GM19035 (cell line): ENCODE results near the gene CPNE1.
"Not testable (repeated sequence)": the region's sequence is repeated elsewhere in the genome, so short reads cannot be mapped to it uniquely, and the experiment has no call there.

ENCODE experiments used
- ATAC-seq: cut with Tn5 transposase; IDR thresholded peaks from one replicate; pipeline ENCODE4 v1.9.1; 2021; ENCODE audit not compliant: unreplicated experiment

The CPNE1 gene

DNA sequence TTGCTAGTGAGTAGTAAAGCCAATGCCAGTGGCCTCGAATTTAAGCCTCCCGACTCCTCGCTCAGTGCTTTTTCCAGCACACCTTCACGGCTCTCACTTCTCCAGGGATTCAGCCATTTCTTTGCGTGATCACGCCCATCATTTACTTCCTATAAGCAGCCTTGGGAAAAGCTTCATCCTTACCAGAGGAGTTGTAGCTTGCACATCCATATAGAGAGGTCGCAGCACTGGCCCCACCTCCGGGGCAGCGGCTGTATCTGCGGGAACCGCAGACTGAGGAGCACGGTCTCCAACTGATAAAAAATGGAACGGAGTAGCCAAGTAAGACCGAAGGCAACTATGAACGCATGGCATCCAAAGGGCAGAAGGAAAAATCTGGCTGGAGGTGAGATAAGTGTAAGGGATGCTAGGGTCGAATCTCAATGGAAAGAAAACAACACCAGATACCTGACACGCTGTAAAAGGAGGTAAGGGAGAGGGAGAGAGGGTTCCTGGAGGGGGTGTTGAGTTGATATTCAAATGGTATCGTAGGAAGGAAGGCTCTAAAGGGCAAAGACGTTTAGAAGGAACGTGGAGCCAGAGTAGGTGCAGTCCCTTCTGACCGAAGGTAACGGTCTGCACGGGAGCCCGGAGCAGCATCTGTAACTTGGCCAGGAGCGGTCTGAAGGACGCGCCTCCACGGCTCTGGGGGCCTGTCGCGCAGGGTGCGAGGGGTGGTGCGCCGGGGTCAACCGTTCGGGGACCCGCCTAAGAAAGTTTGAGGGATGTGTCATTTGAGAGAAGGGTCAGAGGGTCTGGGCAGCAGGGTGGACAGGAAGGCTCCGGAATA is 33.8 kb upstream of the CPNE1 start:
- ATAC-seq = peak; percentile 32

DNA sequence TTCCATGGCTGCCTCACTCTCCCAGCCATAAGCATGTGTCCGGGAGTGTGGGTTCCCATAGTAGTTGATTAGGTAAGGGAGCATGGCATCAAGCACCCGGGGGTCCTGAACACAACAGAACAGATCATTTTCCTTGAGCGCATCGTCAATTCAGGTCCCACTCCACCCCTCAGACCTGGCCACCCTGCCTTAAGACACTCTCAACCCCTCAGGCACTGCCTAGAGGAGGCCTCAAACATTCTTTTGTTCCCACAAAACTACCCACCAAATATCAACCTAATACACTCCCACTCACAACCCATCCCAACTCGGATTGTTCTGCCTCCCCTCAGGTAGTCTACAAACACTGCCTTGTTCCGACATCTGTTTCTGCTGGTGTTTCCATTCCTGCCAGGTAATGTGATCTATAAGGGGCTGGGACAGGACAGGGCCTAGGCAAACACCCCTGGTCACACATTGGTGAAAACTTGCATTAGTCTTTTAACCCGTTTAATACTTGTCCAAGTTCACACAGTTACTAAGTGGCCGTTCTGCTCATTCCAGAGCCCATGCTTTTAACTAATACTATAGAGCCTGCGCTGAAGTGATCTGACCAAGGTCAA is 33.1 kb upstream of the CPNE1 start:
- no peak for ATAC-seq

DNA sequence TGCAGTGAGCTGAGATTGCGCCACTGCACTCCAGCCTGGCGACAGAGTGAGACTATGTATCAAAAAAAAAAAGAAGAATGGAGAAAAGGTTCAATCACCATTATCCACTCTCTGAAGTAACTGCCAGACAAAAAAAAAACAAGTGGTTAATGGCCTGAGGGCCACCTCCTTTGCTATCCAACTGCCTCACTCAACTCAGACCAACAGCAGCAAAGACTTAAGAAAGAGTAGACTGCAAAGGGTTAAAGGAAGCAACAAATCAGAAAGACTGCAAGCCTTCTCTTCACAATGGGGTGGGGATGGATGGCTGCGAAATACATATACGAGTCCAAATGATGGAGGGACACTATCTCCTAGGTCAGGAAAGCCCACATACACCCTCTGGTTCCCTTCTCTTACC is 31.3 kb upstream of the CPNE1 start:
- no peak for ATAC-seq

DNA sequence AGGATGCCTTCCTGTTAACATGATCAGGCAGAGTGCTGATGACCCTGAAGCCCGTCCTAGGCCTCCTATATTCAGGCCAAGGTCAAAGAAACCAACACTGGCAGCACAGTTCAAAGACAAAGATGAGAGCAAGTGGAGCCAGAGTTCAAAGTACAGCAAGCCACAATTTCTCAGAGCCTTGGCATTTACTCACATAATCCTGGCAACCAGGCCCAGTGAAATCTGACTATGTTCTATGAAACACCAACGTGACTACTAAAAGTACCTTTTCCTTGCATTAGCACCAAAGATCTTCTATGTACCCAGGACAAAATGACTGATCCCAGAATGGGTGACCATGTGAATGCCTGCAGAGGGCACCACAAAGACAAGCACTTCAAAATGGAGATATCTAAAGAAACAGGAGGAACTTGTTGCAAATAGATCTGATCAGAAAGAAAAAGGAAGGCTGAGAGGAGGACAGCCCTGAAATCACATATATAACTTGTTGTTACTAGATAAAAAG is 30.6 kb upstream of the CPNE1 start:
- no peak for ATAC-seq

DNA sequence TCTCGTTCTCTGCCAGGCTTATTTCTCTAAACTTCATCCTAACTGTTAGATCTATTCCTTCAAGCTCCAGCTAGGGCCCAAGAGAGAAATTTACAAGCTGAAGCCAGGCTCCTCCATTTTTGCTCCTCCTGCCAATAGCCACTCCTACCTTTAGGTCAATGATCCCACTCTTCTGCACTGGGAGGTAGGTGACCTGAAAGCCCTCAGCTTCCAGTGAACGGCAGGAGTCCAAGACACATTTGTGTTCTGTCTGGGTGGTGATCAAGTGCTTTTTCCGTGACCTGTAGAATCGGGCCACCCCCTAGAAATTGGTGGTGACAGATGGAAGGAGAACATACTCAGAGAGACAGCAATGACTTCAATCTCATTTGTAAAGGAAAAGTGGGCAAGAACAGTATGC is 25.6 kb upstream of the CPNE1 start:
- no peak for ATAC-seq

DNA sequence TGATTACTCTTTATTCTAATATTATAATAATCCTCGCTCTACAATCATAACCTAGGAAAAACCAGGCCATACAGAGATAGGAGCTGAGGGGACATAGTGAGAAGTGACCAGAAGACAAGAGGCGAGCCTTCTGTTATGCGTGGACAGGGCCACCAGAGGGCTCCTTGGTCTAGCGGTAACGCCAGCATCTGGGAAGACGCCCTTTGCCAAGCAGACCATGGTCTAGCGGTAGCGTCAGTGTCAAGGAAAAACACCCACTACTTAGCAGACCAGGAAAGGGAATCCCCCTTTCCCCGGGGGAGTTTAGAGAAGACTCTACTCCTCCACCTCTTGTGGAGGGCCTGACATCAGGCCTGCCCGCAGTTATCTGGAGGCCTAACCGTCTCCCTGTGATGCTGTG is 22.2 kb upstream of the CPNE1 start:
- not testable (repeated sequence) for ATAC-seq

DNA sequence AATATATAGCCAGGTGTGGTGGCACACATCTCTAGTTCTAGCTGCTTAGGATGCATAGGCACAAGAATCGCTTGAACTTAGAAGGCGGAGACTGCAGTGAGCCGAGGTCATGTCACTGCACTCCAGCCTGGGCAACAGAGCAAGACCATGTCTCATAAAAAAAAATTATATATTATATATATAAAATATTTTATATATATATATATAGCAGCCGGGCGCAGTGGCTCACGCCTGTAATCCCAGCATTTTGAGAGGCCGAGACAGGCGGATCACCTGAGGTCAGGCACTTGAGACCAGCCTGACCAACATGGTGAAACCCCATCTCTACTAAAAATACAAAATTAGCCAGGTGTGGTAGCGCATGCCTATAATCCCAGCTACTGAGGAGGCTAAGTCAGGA is 20.7 kb upstream of the CPNE1 start:
- not testable (repeated sequence) for ATAC-seq

DNA sequence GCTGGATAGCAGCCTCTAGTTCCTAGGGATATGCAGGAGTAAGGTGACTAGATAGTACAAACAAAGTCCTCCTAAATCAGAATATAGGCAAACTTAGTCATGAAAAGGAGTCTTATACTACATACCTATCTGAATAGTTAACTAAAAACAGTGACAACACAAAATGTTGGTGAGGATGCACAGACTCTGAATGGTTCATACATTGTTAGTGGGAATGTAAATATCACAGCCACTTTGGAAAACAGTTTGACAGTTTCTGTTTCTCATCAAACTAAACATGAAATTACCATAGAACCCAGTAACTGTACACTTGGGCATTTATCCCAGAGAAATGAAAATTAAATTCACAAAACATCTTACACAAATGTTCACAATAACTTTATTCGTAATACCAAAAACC is 17.3 kb upstream of the CPNE1 start:
- ATAC-seq = no peak

DNA sequence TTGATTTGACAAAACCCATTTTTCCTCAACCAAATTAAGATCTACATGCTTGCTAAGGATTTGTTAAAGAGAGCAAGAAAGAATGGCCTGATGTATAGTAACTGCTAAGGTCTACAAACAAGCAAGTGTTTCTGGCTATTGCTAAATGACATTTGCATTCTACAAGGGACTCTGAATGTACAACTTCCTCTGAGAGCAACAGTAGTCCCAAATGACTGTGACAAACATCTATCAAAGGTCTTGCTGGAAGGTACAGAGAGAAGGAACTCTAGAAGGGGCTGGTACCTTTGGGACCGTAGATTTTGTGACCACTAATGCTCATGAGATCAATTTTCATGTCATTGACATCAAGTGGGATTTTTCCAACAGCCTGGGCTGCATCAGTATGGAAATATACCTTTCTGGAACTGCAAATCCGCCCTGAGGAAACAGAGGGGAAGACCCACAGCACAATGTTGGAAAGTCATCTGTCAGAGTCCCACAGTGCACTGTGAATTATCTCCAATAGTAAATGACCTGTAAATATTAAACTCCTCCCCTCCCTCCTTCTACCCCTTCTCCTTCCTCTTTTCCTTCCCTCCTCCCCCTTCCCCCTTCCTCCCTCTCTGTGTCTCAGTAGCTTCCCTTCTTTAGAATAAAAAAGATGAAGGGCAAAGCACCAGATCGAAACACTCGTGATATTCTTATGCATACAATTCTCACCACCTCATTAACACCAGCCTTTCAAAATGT is 15.9 kb upstream of the CPNE1 start:
- no peak for ATAC-seq

DNA sequence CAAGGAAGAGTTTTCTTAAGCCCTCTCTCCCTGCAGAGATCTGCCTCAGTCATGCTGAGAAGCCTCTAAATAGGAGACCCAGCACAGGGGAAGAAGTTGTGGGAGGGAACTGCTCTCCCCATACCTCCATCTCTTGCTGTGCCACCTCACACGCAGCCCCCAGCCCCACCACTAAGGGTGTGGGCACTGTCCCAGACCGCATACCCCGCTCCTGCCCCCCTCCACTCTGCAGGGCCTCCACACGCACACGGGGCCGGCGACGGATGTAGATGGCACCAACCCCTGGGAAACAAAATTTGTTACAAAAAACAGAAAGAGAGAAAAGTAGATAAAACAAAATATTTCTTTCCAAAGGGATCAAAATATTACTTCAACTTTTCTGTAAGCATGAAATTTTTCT is 10.2 kb upstream of the CPNE1 start:
- ATAC-seq = no peak

DNA sequence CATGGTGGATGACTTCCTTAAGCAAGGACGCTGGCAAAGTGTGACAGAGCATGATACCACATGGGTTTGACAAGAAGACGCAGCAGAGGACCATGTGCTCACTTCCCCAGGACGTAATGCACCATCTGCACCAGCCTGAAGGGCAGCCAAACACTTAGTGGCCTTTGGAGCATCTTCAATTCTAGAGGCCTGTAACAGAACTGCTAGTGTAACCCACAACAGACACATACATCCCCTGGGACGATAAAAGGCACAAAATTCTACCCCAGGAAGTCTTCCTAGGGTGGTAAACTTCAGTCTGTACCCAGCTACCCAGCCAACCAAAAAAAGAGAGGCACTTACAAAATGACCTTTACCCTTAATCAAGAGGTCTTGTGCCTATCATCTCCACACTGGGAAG is 9.2 kb upstream of the CPNE1 start:
- no peak for ATAC-seq

DNA sequence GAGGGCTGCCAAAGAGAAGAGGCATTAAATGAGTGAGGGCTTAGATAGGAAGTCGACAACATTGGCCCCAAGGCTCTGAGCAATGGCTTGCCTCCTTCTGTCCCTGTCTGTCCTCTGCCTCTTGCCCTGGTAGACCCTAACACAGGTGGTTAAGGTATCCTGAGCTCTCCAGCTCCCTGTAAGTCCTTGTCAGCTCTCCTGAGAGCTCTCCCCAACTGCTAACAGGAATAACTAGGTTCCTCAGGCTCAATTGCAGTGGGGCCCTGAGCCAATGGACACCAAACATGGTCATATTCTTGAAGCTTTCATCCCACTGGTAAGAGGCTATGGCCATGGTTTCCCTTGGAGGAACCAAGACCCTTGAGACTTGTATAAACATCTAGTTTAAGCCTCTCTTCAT is 5.0 kb upstream of the CPNE1 start:
- ATAC-seq = no peak

DNA sequence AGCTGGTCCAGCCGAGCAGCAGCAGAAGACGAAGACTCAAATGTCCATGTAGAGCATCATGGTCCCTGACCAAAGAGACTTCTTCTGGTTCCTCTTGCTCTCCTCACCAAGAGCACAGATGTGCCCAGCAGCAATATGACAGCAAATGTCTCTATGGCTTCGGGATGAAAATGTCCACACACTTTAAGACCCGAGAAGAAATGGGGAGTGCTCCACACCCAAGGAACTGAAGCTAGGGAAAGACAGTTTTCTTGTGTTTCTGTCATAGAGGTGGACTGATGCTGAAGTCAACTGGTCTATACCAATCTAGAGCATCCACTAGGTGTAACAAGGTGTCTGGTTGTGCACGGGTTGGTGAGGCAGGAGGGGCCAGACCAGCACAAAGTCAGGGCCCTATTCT is 4.5 kb upstream of the CPNE1 start:
- no peak for ATAC-seq

DNA sequence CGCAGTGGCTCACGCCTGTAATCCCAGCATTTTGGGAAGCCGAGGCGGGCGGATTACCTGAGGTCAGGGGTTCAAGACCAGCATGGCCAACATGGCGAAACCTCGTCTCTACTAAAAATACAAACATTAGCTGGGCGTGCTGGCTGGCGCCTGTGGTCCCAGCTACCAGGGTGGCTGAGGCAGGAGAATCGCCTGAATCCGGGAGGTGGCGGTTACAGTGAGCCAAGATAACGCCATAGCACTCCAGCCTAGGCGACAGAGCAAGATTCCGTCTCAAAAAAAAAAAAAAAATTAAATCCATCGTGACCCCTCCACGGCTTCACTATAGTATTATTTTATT is 1.2 kb upstream of the CPNE1 start:
- no peak for ATAC-seq

DNA sequence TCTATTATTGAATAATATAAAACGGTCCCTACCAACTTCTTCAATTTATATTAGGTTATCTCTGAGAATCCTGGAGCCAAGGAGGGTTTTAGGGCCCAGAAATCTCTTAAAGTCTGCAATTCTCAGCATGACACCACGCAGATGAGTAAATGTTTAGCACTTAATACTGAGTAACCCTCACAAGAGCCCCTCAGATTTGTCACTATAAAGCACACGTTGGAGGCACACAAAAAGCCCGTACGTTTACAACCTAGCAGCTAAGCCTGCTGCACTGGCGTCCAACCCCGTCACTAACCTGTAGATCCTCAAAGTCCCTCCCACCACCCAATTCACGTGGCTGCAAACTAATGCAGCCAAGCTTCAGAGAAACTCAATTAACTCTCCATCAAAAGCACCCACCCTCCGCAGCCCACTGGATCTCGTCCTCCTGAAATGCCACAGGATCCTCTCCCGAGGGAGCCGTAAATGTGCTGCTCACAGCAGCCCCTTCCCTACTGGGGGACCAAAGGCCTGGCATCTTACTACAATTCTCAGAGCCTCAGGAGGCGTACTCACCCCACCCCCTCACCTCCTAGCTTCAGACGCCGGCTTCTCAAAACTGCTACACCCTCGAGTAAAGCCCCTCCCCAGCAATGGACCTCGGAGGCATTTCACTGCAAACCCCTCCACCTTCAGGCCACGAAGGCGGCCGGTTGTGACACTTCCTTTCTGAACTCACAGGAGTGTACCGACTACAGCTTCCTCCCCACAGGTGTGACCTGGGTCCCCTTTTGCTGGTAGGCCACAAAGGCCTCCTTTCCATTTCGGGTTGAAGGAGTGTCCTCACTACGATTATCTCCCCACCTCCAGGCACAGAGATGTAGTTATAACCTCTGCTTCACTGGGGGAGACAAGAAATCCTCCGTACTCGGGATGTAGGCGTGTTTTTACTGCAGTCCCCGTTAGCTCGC is 909 bp downstream of the CPNE1 start:
- peak; percentile 10 for ATAC-seq

DNA sequence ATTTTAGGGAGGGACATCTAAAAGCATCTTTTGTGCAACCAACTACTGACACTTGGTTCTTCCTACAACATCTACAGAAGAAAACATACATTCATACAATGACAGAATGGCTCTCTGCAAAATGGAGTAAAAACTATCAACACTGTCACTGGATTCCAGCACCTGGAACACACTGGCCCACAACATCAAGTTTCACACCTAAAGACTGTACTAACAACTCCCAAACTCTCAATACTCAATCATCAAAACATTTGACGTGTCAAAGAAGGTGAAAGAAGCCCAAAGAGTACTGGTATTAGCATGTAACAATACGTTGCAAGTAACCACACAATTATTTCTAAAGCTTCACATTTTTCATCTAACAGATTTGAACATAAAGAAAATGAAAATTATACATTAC is 2.1 kb downstream of the CPNE1 start:
- no peak for ATAC-seq

DNA sequence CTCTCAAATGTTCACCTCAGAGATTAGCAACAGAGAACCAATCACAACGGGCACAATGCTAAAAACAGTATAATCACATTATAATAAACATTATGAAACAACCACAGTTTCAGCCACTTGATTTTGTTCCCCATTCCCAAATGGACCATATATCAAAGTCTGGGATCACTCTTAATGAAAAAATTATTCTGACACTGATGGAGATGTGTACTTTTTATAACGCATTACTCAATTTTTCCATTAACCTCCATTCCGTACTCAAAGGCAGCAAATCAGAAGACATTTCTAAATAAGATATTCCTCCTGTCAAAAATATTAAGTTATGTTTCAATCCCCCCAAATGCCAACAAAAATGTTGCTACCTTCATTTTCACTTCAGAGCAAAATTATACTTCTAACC is 2.8 kb downstream of the CPNE1 start:
- no peak for ATAC-seq

DNA sequence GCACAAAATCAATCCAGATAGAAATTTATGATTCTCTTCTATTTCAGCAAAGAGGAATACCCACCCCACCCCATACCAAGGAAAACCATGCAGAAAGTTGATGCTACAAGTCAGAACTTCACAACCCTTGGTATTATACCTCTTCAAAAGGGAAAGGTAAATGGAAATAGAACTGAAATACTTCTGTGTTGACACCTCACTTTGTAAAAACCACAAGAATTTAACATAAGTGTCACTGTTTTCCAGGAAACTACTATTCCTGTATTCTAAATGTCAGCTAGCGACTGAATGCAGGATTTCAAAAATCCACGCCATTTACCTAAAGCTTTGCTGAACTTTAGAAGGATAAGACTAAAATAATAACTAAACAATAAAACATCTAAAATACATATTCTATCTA is 3.6 kb downstream of the CPNE1 start:
- ATAC-seq = no peak

DNA sequence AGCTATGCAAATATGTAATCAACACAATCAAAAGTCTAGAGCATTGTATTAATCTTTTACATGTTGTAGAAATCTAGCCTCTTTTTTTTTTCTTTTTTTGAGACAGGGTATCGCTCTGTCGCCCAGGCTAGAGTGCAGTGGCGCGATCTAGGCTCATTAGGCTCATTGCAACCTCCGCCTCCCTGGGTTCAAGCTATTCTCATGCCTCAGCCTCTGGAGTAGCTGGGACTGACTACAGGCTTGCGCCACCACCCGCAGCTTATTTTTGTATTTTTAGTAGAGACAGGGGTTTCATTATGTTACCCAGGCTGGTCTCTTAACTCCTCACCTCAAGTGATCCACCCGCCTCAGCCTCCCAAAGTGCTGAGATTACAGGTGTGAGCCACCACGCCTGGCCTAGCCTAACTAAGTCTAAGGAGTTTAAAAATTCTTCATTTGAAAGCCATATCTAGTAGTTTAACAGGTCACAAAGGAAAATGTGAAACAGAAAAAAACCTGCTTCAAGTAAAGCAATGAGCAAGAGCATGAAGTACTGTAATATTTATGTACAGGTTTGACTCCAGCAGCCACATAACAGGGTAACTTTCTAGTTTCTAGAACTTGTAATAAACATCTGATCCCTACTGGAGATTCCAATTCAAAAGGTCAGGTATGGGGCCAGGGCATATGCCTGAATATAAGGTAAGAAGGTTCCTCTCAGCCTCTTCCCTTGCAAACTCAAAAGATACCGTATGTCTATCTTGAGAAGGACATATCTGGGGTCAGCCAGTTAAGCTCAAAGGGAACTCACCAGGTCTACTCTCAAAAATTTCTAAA is 4.4 kb downstream of the CPNE1 start:
- no peak for ATAC-seq

DNA sequence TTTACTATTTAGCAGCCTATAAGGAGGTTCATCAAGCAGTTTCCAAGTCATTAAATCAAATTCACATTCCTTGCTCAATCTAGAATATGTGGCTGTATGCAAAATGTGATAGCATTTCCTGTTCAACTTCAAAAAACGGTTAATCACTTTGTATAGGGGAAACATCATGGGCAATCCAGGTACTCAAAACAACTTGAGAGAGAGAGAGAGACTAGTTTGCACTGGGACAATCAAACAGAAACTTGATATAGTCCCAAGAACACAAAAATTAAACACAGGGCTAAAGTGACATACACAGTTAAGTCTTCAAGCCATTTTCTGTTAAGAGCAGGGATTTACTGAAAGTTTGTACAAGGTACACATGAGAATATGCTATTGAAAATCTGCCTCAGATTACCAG is 7.4 kb downstream of the CPNE1 start:
- ATAC-seq = no peak
